Upper lobe of right lung (tissue), 1 donor: Measurements from ENCODE around the gene IFI27L1. TPM values are rescaled to one million over a fixed set of nuclear protein-coding genes. Genes with fewer than 3 reads are reported as not detected.

Experiments used
- ATAC-seq: fragments of 200-7000 bp; cut with Tn5 transposase; one replicate; pipeline ENCODE4 v1.9.1; 2020; ENCODE audit warnings: mild to moderate bottlenecking, moderate library complexity
- DNase-seq: peaks from one replicate; pipeline ENCODE4 v3.0.0-alpha.2; 2020
- H3K27ac ChIP-seq: fragments of 200-600 bp; one replicate; pipeline ENCODE4 v1.8.0; 2022
- H3K27me3 ChIP-seq: fragments of 200-600 bp; one replicate; pipeline ENCODE4 v1.8.0; 2022; ENCODE audit warnings: mild to moderate bottlenecking
- H3K36me3 ChIP-seq: fragments of 200-600 bp; one replicate; pipeline ENCODE4 v1.8.0; 2022
- H3K4me1 ChIP-seq: fragments of 200-600 bp; one replicate; pipeline ENCODE4 v1.8.0; 2022
- H3K4me3 ChIP-seq: fragments of 200-600 bp; one replicate; pipeline ENCODE4 v1.8.0; 2022; ENCODE audit warnings: mild to moderate bottlenecking
- H3K9me3 ChIP-seq: fragments of 200-600 bp; one replicate; pipeline ENCODE4 v1.8.0; 2022
- CTCF ChIP-seq: fragments of 200-600 bp; IDR thresholded peaks from one replicate; pipeline ENCODE4 v1.8.0; 2022; ENCODE audit warnings: antibody characterized with exemption
- intact Hi-C: fragments of 100-400 bp; cut with DNase I; formaldehyde crosslinking; loops from one replicate; pipeline ENCODE4 v1.11.0; 2022
- total RNA-seq: library from RNA; stranded (reverse); fragmentation: NEBNext Ultra II Directional; extraction: Animal tissue kit (Norgen Biotek cat#: 25700); gene quantifications from one replicate; pipeline ENCODE4 v1.2.1, GENCODE V29; 2021
- donor health status: DM: no; HTN: yes; CAD: no; lungs with severe emphysema.

IFI27L1 gene
- total RNA-seq, 1 donor from 2014 or later = 15.2 TPM

GRCh38 chr14:94101748-94102147 is 20.6 kb downstream of the IFI27L1 start:
- intact Hi-C loops = no loop called here
- ATAC-seq (no peak), DNase-seq (no peak)
- Histone ChIP-seq H3K27me3 (no peaks in the 10 kb centered on the region), H3K4me1 (no peaks in the 10 kb centered on the region), H3K36me3 (no peaks in the 10 kb centered on the region), H3K27ac (no peak overlapping the region), H3K4me3 (no peak overlapping the region), H3K9me3 (no peaks in the 10 kb centered on the region)
- no peak for TF ChIP-seq CTCF

GRCh38 chr14:94102768-94103482 is 21.8 kb downstream of the IFI27L1 start:
- no peaks in the 10 kb centered on the region for H3K27me3 ChIP-seq
- H3K9me3 ChIP-seq = no peaks in the 10 kb centered on the region
- no peak for DNase-seq
- intact Hi-C loops = no loop called here
- H3K4me3 ChIP-seq = no peak overlapping the region
- no peaks in the 10 kb centered on the region for H3K36me3 ChIP-seq
- TF ChIP-seq CTCF = no peak
- no peak for ATAC-seq
- no peak overlapping the region for H3K27ac ChIP-seq
- H3K4me1 ChIP-seq = no peaks in the 10 kb centered on the region

GRCh38 chr14:94103554-94104150 is 22.5 kb downstream of the IFI27L1 start:
- H3K4me3 ChIP-seq = no peak overlapping the region
- ATAC-seq = no peak
- H3K9me3 ChIP-seq = no peaks in the 10 kb centered on the region
- no peak for TF ChIP-seq CTCF
- no peak for DNase-seq
- no peaks in the 10 kb centered on the region for H3K4me1 ChIP-seq
- no peaks in the 10 kb centered on the region for H3K27me3 ChIP-seq
- no peaks in the 10 kb centered on the region for H3K36me3 ChIP-seq
- intact Hi-C loops = no loop called here
- H3K27ac ChIP-seq = no peak overlapping the region

GRCh38 chr14:94104731-94105130 is 23.6 kb downstream of the IFI27L1 start:
- no peak overlapping the region for H3K4me3 ChIP-seq
- ATAC-seq (no peak), DNase-seq (no peak)
- H3K36me3 ChIP-seq = no peaks in the 10 kb centered on the region
- H3K27ac ChIP-seq = no peak overlapping the region
- intact Hi-C loops = no loop called here
- no peaks in the 10 kb centered on the region for H3K27me3 ChIP-seq
- H3K4me1 ChIP-seq = no peaks in the 10 kb centered on the region
- TF ChIP-seq CTCF = no peak
- H3K9me3 ChIP-seq = no peaks in the 10 kb centered on the region

GRCh38 chr14:94109915-94110250 is 28.8 kb downstream of the IFI27L1 start:
- Histone ChIP-seq H3K27me3 (no peaks in the 10 kb centered on the region), H3K27ac (peak overlapping the region; percentile 80), H3K4me3 (no peak overlapping the region), H3K4me1 (peaks cover 1% of the 10 kb centered on the region), H3K36me3 (no peaks in the 10 kb centered on the region), H3K9me3 (no peaks in the 10 kb centered on the region)
- DNase-seq = no peak
- intact Hi-C loops = no loop called here
- ATAC-seq = no peak
- TF ChIP-seq CTCF = no peak
